Neuron (in vitro differentiated cells): ENCODE data around the gene ACO2.
"Not testable (repeated sequence)": the region's sequence is repeated elsewhere in the genome, so short reads cannot be mapped to it uniquely, and the experiment has no call there.

ENCODE experiments used
- H2AFZ ChIP-seq: one replicate; pipeline ENCODE4 v1.6.1; 2013; ENCODE audit warnings: low read depth, mild to moderate bottlenecking, inconsistent platforms, low read length, moderate library complexity
- H3K27me3 ChIP-seq: one replicate; pipeline ENCODE4 v1.6.1; 2013; ENCODE audit warnings: low read length; ENCODE audit not compliant: insufficient read depth
- H3K36me3 ChIP-seq: one replicate; pipeline ENCODE4 v1.6.1; 2013; ENCODE audit warnings: low read length; ENCODE audit not compliant: insufficient read depth
- H3K4me1 ChIP-seq: one replicate; pipeline ENCODE4 v1.6.1; 2013; ENCODE audit warnings: low read length; ENCODE audit not compliant: insufficient read depth
- H3K4me3 ChIP-seq: 2 replicates; pipeline ENCODE4 v1.5.1; 2013; ENCODE audit warnings: mild to moderate bottlenecking, low read length, moderate library complexity
- H3K9me3 ChIP-seq: one replicate; pipeline ENCODE4 v1.6.1; 2013; ENCODE audit warnings: low read length

ACO2 gene

GRCh38 chr22:41468381-41469217 is at the start of gene ACO2, which contains the start of gene PHF5A:
TSS of gene ACO2 (plus strand) at chr22:41469117. CDS start at chr22:41469147, 30 bp downstream.
TSS of gene PHF5A (minus strand) at chr22:41468692. CDS start at chr22:41468653, 39 bp downstream.
- Histone ChIP-seq H2AFZ (peak within 1 kb of the TSS; percentile 31), H3K4me1 (peaks cover 21% of the 10 kb centered on the region), H3K9me3 (no peaks in the 10 kb centered on the region), H3K36me3 (peaks cover 38% of the 10 kb centered on the region), H3K4me3 (peak within 1 kb of the TSS; percentile 91), H3K27me3 (no peaks in the 10 kb centered on the region)

GRCh38 chr22:41425660-41426365 is 43.1 kb upstream of the ACO2 start:
- Histone ChIP-seq H2AFZ (no peak overlapping the region), H3K9me3 (no peaks in the 10 kb centered on the region)

GRCh38 chr22:41429232-41429950 is 39.5 kb upstream of the ACO2 start:
- Histone ChIP-seq H3K9me3 (no peaks in the 10 kb centered on the region), H2AFZ (no peak overlapping the region), H3K27me3 (no peaks in the 10 kb centered on the region), H3K4me3 (no peak overlapping the region), H3K36me3 (peaks cover 26% of the 10 kb centered on the region), H3K4me1 (no peaks in the 10 kb centered on the region)

More at GRCh38 chr22:41425660-41426365, 43.1 kb upstream of the ACO2 start:
- Histone ChIP-seq H3K4me1 (no peaks in the 10 kb centered on the region), H3K4me3 (no peak overlapping the region), H3K27me3 (no peaks in the 10 kb centered on the region), H3K36me3 (peaks cover 12% of the 10 kb centered on the region)

GRCh38 chr22:41429951-41430332 is 39.0 kb upstream of the ACO2 start:
- Histone ChIP-seq H3K27me3 (no peaks in the 10 kb centered on the region), H3K36me3 (peaks cover 31% of the 10 kb centered on the region), H3K9me3 (no peaks in the 10 kb centered on the region), H3K4me1 (no peaks in the 10 kb centered on the region), H3K4me3 (no peak overlapping the region), H2AFZ (no peak overlapping the region)

- Histone ChIP-seq H3K9me3 (no peaks in the 10 kb centered on the region), H2AFZ (no peak overlapping the region), H3K4me3 (no peak overlapping the region), H3K4me1 (no peaks in the 10 kb centered on the region), H3K27me3 (no peaks in the 10 kb centered on the region), H3K36me3 (peaks cover 48% of the 10 kb centered on the region)
Measured at GRCh38 chr22:41431656-41432055, 37.3 kb upstream of the ACO2 start.

- H3K4me3 ChIP-seq, H3K9me3 ChIP-seq, H2AFZ ChIP-seq, H3K4me1 ChIP-seq, H3K27me3 ChIP-seq: not testable (repeated sequence)
- H3K36me3 ChIP-seq, result peaks cover 62% of the 10 kb centered on the region
Measured at GRCh38 chr22:41433480-41433879, 35.4 kb upstream of the ACO2 start.

GRCh38 chr22:41434361-41435003 is 34.4 kb upstream of the ACO2 start:
- not testable (repeated sequence) for H3K9me3 ChIP-seq, H2AFZ ChIP-seq, H3K4me3 ChIP-seq, H3K27me3 ChIP-seq, H3K4me1 ChIP-seq
- peaks cover 69% of the 10 kb centered on the region for H3K36me3 ChIP-seq

- H3K9me3 ChIP-seq, result no peaks in the 10 kb centered on the region
- H3K4me1 ChIP-seq, result no peaks in the 10 kb centered on the region
- peaks cover 69% of the 10 kb centered on the region for H3K36me3 ChIP-seq
- H3K4me3 ChIP-seq, result no peak overlapping the region
- H2AFZ ChIP-seq, result no peak overlapping the region
- H3K27me3 ChIP-seq, result no peaks in the 10 kb centered on the region
Measured at GRCh38 chr22:41435560-41435959, 33.4 kb upstream of the ACO2 start.

GRCh38 chr22:41436322-41437113 is 32.4 kb upstream of the ACO2 start:
- Histone ChIP-seq H3K4me1 (no peaks in the 10 kb centered on the region), H3K27me3 (no peaks in the 10 kb centered on the region), H3K9me3 (no peaks in the 10 kb centered on the region), H2AFZ (no peak overlapping the region), H3K4me3 (no peak overlapping the region), H3K36me3 (peaks cover 68% of the 10 kb centered on the region)

- H3K4me3 ChIP-seq, result no peak overlapping the region
- H3K4me1 ChIP-seq, result peaks cover under 1% of the 10 kb centered on the region
- H3K36me3 ChIP-seq, result peaks cover 67% of the 10 kb centered on the region
- H3K27me3 ChIP-seq, result no peaks in the 10 kb centered on the region
- H3K9me3 ChIP-seq, result no peaks in the 10 kb centered on the region
- H2AFZ ChIP-seq, result no peak overlapping the region
Measured at GRCh38 chr22:41437198-41437597, 31.7 kb upstream of the ACO2 start.

- Histone ChIP-seq H3K36me3 (peaks cover 51% of the 10 kb centered on the region), H3K4me1 (peaks cover 16% of the 10 kb centered on the region)
- H3K9me3 ChIP-seq, H3K4me3 ChIP-seq, H2AFZ ChIP-seq, H3K27me3 ChIP-seq: not testable (repeated sequence)
Measured at GRCh38 chr22:41440511-41440910, 28.4 kb upstream of the ACO2 start.

GRCh38 chr22:41442240-41442792 is 26.6 kb upstream of the ACO2 start:
- H3K4me3 ChIP-seq, result no peak overlapping the region
- peaks cover 16% of the 10 kb centered on the region for H3K4me1 ChIP-seq
- peaks cover 33% of the 10 kb centered on the region for H3K36me3 ChIP-seq

More at GRCh38 chr22:41442240-41442792, 26.6 kb upstream of the ACO2 start:
- H3K27me3 ChIP-seq, result no peaks in the 10 kb centered on the region
- H3K9me3 ChIP-seq, result no peaks in the 10 kb centered on the region
- H2AFZ ChIP-seq, result no peak overlapping the region
